Tibial nerve (tissue), 4 donors: ENCODE measurements around the gene ACSL5.

ENCODE experiments used
- EP300 ChIP-seq, 2 donors: sonication (generic); formaldehyde crosslinking; IDR thresholded peaks; one replicate each; pipeline ENCODE4 v1.6.1; 2017; ENCODE audit warnings: antibody characterized with exemption in 2 of 2, mild to moderate bottlenecking in 1 of 2
- POLR2A ChIP-seq, 2 donors: fragments of 450-650 bp; IDR thresholded peaks; one replicate each; pipeline ENCODE4 v1.6.1; 2017; ENCODE audit warnings: antibody characterized with exemption in 2 of 2, mild to moderate bottlenecking in 2 of 2, moderate library complexity in 2 of 2
- TF ChIP-seq, protein P1 (sequence below), 5 experiments: fragments of 200-600 bp in 3 of 5; fragments of 450-650 bp in 2 of 5; sonication (generic) in 3 of 5; IDR thresholded peaks; one replicate each; pipeline ENCODE4 v1.5.1; 2016 to 2019; ENCODE audit warnings: antibody characterized with exemption in 5 of 5, mild to moderate bottlenecking in 3 of 5, moderate library complexity in 2 of 5

DNA sequence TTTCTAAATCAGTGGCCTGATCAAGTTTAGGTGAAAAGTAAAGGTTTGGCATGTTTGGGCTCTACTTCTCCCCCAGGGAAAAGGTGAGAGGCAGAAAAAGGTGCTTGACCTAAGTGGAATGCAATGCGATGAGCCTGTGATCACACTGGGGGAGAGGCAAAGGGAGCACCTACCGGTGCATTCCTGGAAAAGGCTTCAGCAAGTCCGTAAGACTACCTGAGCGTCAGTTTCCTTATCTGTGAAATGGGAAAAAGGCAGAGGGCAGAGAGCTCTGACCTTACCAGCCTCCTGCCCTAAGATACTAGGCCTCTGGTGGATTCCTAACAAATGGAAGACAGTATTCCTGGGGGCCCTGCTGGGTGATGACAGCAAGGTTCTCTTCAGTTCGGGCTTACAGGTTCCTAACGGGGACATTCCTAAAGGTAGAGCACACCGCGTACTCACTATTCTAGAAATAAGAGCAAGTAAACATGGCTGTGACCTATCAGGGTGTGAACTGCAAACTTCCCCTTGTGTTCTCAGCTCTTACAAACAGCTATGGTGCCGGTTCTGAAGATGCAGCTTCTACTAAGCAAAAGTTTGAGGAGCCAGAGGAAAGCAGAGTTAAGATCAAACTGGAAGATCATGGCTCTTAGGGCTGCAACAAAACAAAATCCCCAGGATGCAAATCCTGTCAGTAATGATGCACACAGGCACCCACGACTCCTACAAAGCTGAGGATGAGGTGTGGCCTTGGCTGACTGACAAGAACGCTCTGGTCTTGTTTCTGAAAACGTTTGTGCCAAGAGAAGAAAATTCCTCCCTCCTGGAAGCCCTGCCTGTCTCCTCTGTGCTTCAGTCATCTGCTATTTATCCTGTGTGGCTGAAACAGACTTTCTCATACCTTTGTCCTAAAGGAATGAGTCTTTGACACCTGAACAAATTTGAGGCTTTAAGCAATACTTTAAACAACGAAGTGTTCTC, 13.3 kb upstream of the ACSL5 start:
- peak; percentile 40 to 60 for TF ChIP-seq EP300 (IDR thresholded peaks at IDR 0.05)
- TF ChIP-seq, protein P1, sequence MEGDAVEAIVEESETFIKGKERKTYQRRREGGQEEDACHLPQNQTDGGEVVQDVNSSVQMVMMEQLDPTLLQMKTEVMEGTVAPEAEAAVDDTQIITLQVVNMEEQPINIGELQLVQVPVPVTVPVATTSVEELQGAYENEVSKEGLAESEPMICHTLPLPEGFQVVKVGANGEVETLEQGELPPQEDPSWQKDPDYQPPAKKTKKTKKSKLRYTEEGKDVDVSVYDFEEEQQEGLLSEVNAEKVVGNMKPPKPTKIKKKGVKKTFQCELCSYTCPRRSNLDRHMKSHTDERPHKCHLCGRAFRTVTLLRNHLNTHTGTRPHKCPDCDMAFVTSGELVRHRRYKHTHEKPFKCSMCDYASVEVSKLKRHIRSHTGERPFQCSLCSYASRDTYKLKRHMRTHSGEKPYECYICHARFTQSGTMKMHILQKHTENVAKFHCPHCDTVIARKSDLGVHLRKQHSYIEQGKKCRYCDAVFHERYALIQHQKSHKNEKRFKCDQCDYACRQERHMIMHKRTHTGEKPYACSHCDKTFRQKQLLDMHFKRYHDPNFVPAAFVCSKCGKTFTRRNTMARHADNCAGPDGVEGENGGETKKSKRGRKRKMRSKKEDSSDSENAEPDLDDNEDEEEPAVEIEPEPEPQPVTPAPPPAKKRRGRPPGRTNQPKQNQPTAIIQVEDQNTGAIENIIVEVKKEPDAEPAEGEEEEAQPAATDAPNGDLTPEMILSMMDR (IDR thresholded peaks at IDR 0.05): no peak
- no peak for TF ChIP-seq POLR2A (IDR thresholded peaks at IDR 0.05)
